IMR-90 (cell line): ENCODE measurements around the gene SLX9.

ENCODE experiments used
- CEBPB ChIP-seq: IDR thresholded peaks from 2 replicates; pipeline ENCODE4 v1.6.1; 2012; ENCODE audit warnings: low read depth, low read length, improper control_type of control experiment
- FOS ChIP-seq: fragments of 150-350 bp; IDR thresholded peaks from 2 replicates; pipeline ENCODE4 v1.6.1; 2016; ENCODE audit warnings: low read depth, low read length
- MAZ ChIP-seq: IDR thresholded peaks from 2 replicates; pipeline ENCODE4 v1.6.1; 2012; ENCODE audit warnings: low read depth, mild to moderate bottlenecking, low read length, improper control_type of control experiment, moderate library complexity, borderline replicate concordance
- MXI1 ChIP-seq: IDR thresholded peaks from 2 replicates; pipeline ENCODE4 v1.6.1; 2012; ENCODE audit warnings: low read depth, mild to moderate bottlenecking, low read length, moderate library complexity, borderline replicate concordance
- NFE2L2 ChIP-seq: fragments of 150-350 bp; IDR thresholded peaks from 2 replicates; pipeline ENCODE4 v1.6.1; 2016; ENCODE audit warnings: low read depth, mild to moderate bottlenecking, low read length
- POLR2A ChIP-seq: IDR thresholded peaks from 2 replicates; pipeline ENCODE4 v1.6.1; 2012; ENCODE audit warnings: mild to moderate bottlenecking, low read depth, low read length
- RCOR1 ChIP-seq: IDR thresholded peaks from 2 replicates; pipeline ENCODE4 v1.6.1; 2012; ENCODE audit warnings: mild to moderate bottlenecking, low read length, improper control_type of control experiment; ENCODE audit not compliant: insufficient replicate concordance
- SMC3 ChIP-seq: fragments of 150-350 bp; IDR thresholded peaks from 2 replicates; pipeline ENCODE4 v1.6.1; 2016; ENCODE audit warnings: low read depth, mild to moderate bottlenecking, antibody characterized with exemption, low read length, moderate library complexity
- TF ChIP-seq, protein P1 (sequence below): conservative IDR thresholded peaks from 2 replicates; pipeline ENCODE4 v1.5.1; 2012; ENCODE audit warnings: mild to moderate bottlenecking, low read depth, low read length, improper control_type of control experiment
- TF ChIP-seq, protein P2 (sequence below): fragments of 150-350 bp; IDR thresholded peaks from 2 replicates; pipeline ENCODE4 v1.6.1; 2017; ENCODE audit warnings: mild to moderate bottlenecking, antibody characterized with exemption, low read length, low read depth

DNA sequence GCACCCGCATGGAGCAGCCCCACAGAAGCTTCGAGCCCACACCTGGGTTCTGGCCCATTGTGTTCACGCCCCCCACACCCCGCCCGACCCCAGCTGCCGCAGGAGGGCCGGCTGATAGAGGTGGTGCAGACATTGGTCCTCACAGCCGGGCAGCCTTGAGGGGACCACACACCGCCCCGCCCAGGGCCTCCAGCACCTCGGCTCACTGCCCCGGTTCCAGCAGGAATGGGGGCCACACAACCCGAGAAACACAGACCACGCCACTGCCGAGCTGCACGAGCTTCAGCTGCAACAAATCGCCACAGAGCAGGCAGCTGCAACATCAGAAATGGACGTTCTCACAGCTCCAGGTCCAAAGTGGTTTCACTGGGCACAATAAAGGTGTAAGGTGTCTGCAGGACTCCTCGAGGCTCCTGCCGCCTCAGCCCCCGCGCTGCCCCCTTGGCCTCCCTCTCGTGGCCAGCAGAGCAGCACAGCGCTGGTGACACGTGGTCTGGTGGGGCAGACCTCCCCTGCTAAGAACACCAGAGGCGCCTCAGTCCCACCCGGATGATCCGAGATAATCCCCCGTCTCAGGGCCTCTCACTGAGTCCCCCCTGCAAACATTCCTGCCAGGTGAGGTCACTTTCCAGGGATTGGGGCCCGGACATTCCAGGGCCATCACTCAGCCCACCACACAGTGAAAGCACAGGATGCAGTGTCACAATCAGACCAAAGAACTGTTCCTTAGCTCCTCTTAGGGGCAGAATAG is 72.3 kb downstream of the SLX9 start:
- TF ChIP-seq RCOR1 (peak; percentile 30), FOS (peak; percentile 85), POLR2A (no peak), SMC3 (peak; percentile 19; the same call in 1 of the 2 replicates), MXI1 (no peak), NFE2L2 (no peak), MAZ (peak; percentile 92), CEBPB (peak; percentile 95)
- TF ChIP-seq, protein P1, sequence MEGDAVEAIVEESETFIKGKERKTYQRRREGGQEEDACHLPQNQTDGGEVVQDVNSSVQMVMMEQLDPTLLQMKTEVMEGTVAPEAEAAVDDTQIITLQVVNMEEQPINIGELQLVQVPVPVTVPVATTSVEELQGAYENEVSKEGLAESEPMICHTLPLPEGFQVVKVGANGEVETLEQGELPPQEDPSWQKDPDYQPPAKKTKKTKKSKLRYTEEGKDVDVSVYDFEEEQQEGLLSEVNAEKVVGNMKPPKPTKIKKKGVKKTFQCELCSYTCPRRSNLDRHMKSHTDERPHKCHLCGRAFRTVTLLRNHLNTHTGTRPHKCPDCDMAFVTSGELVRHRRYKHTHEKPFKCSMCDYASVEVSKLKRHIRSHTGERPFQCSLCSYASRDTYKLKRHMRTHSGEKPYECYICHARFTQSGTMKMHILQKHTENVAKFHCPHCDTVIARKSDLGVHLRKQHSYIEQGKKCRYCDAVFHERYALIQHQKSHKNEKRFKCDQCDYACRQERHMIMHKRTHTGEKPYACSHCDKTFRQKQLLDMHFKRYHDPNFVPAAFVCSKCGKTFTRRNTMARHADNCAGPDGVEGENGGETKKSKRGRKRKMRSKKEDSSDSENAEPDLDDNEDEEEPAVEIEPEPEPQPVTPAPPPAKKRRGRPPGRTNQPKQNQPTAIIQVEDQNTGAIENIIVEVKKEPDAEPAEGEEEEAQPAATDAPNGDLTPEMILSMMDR = no peak; the same call in 1 of the 2 replicates
- TF ChIP-seq, protein P2, sequence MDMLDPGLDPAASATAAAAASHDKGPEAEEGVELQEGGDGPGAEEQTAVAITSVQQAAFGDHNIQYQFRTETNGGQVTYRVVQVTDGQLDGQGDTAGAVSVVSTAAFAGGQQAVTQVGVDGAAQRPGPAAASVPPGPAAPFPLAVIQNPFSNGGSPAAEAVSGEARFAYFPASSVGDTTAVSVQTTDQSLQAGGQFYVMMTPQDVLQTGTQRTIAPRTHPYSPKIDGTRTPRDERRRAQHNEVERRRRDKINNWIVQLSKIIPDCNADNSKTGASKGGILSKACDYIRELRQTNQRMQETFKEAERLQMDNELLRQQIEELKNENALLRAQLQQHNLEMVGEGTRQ = peak; percentile 81
